H1 (cell line): ENCODE results near the gene PATL2. TPM values are rescaled to one million over a fixed set of nuclear protein-coding genes. Genes with fewer than 3 reads are reported as not detected.

Experiments
- BRCA1 ChIP-seq: IDR thresholded peaks from 2 replicates; pipeline ENCODE4 v1.6.1; 2012; ENCODE audit warnings: low read depth, low read length, improper control_type of control experiment
- EZH2 ChIP-seq: fragments of 200-600 bp; sonication (generic); IDR thresholded peaks from 2 replicates; pipeline ENCODE4 v1.7.1; 2012; ENCODE audit warnings: low read depth, mild to moderate bottlenecking, moderate library complexity, low read length, inconsistent platforms; ENCODE audit not compliant: severe bottlenecking
- FOSL1 ChIP-seq: IDR thresholded peaks from 2 replicates; pipeline ENCODE4 v1.6.1; 2011; ENCODE audit warnings: mild to moderate bottlenecking, low read depth, low read length, moderate library complexity; ENCODE audit not compliant: insufficient read depth
- KDM5A ChIP-seq: fragments of 200-600 bp; IDR thresholded peaks from 2 replicates; pipeline ENCODE4 v1.7.1; 2012; ENCODE audit warnings: mild to moderate bottlenecking, low read length, inconsistent platforms, mixed read lengths
- TAF1 ChIP-seq: IDR thresholded peaks from 2 replicates; pipeline ENCODE4 v1.6.1; 2011; ENCODE audit warnings: mild to moderate bottlenecking, low read depth, low read length
- ZNF274 ChIP-seq: IDR thresholded peaks from 2 replicates; pipeline ENCODE4 v1.7.0; 2012; ENCODE audit warnings: low read length, borderline replicate concordance; ENCODE audit errors: extremely low read depth
- polyA plus RNA-seq, 7 experiments: library from polyadenylated mRNA; depleted of rRNA in 3 of 7; stranded (reverse) in 5 of 7; unstranded in 2 of 7; fragments of >200 nt in 5 of 7; fragments of 200-250 nt in 2 of 7; gene quantifications; 1 replicate in 5 of 7; 2 replicates in 1 of 7; 4 replicates in 1 of 7; pipeline versions ENCODE4 v1.2.1 to v1.2.3, GENCODE V29; 2011 to 2013; ENCODE audit warnings: missing spikeins in 2 of 7, mixed read lengths in 2 of 7
- total RNA-seq: library from RNA; stranded (reverse); fragmentation: NEBNext Ultra II Directional; extraction: Animal tissue kit (Norgen Biotek cat#: 25700); gene quantifications from 2 replicates; pipeline ENCODE4 v1.2.1, GENCODE V29; 2021
- TF ChIP-seq, protein P1 (sequence below): fragments of 300-600 bp; sonication (generic); IDR thresholded peaks from 2 replicates; pipeline ENCODE4 v1.7.1; 2012; ENCODE audit warnings: low read length, moderate library complexity, mild to moderate bottlenecking, inconsistent platforms; ENCODE audit not compliant: insufficient replicate concordance

Gene PATL2
- total and polyA plus RNA-seq, 2 of the 8 experiments (the other 6 are each of a cell fraction or from before 2014, with no cell fraction given): 0.65 to 1.3 TPM

GRCh38 chr15:44616974-44617373, 94.1 kb downstream of the PATL2 start (continued):
- TF ChIP-seq, protein P1, sequence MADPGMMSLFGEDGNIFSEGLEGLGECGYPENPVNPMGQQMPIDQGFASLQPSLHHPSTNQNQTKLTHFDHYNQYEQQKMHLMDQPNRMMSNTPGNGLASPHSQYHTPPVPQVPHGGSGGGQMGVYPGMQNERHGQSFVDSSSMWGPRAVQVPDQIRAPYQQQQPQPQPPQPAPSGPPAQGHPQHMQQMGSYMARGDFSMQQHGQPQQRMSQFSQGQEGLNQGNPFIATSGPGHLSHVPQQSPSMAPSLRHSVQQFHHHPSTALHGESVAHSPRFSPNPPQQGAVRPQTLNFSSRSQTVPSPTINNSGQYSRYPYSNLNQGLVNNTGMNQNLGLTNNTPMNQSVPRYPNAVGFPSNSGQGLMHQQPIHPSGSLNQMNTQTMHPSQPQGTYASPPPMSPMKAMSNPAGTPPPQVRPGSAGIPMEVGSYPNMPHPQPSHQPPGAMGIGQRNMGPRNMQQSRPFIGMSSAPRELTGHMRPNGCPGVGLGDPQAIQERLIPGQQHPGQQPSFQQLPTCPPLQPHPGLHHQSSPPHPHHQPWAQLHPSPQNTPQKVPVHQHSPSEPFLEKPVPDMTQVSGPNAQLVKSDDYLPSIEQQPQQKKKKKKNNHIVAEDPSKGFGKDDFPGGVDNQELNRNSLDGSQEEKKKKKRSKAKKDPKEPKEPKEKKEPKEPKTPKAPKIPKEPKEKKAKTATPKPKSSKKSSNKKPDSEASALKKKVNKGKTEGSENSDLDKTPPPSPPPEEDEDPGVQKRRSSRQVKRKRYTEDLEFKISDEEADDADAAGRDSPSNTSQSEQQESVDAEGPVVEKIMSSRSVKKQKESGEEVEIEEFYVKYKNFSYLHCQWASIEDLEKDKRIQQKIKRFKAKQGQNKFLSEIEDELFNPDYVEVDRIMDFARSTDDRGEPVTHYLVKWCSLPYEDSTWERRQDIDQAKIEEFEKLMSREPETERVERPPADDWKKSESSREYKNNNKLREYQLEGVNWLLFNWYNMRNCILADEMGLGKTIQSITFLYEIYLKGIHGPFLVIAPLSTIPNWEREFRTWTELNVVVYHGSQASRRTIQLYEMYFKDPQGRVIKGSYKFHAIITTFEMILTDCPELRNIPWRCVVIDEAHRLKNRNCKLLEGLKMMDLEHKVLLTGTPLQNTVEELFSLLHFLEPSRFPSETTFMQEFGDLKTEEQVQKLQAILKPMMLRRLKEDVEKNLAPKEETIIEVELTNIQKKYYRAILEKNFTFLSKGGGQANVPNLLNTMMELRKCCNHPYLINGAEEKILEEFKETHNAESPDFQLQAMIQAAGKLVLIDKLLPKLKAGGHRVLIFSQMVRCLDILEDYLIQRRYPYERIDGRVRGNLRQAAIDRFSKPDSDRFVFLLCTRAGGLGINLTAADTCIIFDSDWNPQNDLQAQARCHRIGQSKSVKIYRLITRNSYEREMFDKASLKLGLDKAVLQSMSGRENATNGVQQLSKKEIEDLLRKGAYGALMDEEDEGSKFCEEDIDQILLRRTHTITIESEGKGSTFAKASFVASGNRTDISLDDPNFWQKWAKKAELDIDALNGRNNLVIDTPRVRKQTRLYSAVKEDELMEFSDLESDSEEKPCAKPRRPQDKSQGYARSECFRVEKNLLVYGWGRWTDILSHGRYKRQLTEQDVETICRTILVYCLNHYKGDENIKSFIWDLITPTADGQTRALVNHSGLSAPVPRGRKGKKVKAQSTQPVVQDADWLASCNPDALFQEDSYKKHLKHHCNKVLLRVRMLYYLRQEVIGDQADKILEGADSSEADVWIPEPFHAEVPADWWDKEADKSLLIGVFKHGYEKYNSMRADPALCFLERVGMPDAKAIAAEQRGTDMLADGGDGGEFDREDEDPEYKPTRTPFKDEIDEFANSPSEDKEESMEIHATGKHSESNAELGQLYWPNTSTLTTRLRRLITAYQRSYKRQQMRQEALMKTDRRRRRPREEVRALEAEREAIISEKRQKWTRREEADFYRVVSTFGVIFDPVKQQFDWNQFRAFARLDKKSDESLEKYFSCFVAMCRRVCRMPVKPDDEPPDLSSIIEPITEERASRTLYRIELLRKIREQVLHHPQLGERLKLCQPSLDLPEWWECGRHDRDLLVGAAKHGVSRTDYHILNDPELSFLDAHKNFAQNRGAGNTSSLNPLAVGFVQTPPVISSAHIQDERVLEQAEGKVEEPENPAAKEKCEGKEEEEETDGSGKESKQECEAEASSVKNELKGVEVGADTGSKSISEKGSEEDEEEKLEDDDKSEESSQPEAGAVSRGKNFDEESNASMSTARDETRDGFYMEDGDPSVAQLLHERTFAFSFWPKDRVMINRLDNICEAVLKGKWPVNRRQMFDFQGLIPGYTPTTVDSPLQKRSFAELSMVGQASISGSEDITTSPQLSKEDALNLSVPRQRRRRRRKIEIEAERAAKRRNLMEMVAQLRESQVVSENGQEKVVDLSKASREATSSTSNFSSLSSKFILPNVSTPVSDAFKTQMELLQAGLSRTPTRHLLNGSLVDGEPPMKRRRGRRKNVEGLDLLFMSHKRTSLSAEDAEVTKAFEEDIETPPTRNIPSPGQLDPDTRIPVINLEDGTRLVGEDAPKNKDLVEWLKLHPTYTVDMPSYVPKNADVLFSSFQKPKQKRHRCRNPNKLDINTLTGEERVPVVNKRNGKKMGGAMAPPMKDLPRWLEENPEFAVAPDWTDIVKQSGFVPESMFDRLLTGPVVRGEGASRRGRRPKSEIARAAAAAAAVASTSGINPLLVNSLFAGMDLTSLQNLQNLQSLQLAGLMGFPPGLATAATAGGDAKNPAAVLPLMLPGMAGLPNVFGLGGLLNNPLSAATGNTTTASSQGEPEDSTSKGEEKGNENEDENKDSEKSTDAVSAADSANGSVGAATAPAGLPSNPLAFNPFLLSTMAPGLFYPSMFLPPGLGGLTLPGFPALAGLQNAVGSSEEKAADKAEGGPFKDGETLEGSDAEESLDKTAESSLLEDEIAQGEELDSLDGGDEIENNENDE: no peak
- TF ChIP-seq TAF1: no peak
- TF ChIP-seq FOSL1: no peak
- no peak for TF ChIP-seq EZH2
- no peak for TF ChIP-seq ZNF274
- TF ChIP-seq BRCA1: no peak
- TF ChIP-seq KDM5A: no peak
- TF ChIP-seq, all 59 proteins: peak for 0
